HCT116 (cell line): ENCODE results near the gene RNF175. TPM values are rescaled to one million over a fixed set of nuclear protein-coding genes. Genes with fewer than 3 reads are reported as not detected.

Experiments
- ATAC-seq: fragments of 200-7000 bp; cut with Tn5 transposase; 2 replicates; pipeline ENCODE4 v1.9.1; 2020; ENCODE audit warnings: mild to moderate bottlenecking, moderate library complexity
- BruUV-seq: library from RNA; stranded (reverse); fragments of 400-500 nt; replicated peaks from 2 replicates; lab custom pipeline; 2021; lab: Mats Ljungman, UMichigan
- CTCF ChIA-PET: fragments of 300-600 bp; sonication (Branson Sonifier 250); formaldehyde crosslinking; loops from one replicate; lab custom pipeline; 2021; ENCODE audit warnings: antibody characterized with exemption; lab: Charles Lee
- POLR2A ChIA-PET: fragments of 300-600, 350-600 bp; sonication (Branson Sonifier 250); formaldehyde crosslinking; loops from one replicate; lab custom pipeline; 2021; ENCODE audit warnings: antibody characterized with exemption; lab: Charles Lee
- RAD21 ChIA-PET, 2 experiments: fragments of 300-600 bp; sonication (Branson Sonifier 250); formaldehyde crosslinking; loops; one replicate each; lab custom pipeline; 2023; ENCODE audit warnings: low total read pairs in 2 of 2; ENCODE audit not compliant: uncharacterized antibody in 2 of 2, unreplicated experiment in 2 of 2, low non-redundant PET in 1 of 2; lab: Charles Lee
- DNase-seq: peaks from one replicate; pipeline ENCODE4 v3.0.0-alpha.2; 2010; ENCODE audit warnings: low read depth, low spot score
- H2AFZ ChIP-seq: fragments of 200-600 bp; shearing (Covaris generic), sonication (generic); 2 replicates; pipeline ENCODE4 v1.6.1; 2017; ENCODE audit warnings: low read depth, mixed run types, mixed read lengths, antibody characterized with exemption, low read length; ENCODE audit not compliant: poor library complexity, severe bottlenecking
- H3K27ac ChIP-seq: 2 replicates; pipeline ENCODE4 v1.5.1; 2012; ENCODE audit warnings: low read depth, low read length
- H3K27me3 ChIP-seq: fragments of 200-600 bp; sonication (generic); 2 replicates; pipeline ENCODE4 v1.6.1; 2016; ENCODE audit warnings: mixed run types, low read length, mixed read lengths; ENCODE audit not compliant: insufficient read depth
- H3K36me3 ChIP-seq, 2 experiments: fragments of 200-500 bp in 1 of 2; fragments of 200-600 bp in 1 of 2; sonication (Bioruptor generic) in 1 of 2; sonication (generic) in 1 of 2; 2 replicates each; pipeline versions ENCODE4 v1.5.1 to v1.6.1; 2014 to 2016; ENCODE audit warnings: low read length in 2 of 2, inconsistent platforms in 1 of 2, mixed read lengths in 1 of 2, mixed run types in 1 of 2; ENCODE audit not compliant: insufficient read depth in 2 of 2, control insufficient read depth in 1 of 2
- H3K4me1 ChIP-seq, 2 experiments: fragments of 200-600 bp in 1 of 2; sonication (generic) in 1 of 2; 2 replicates each; pipeline versions ENCODE4 v1.5.1 to v1.6.1; 2012 to 2017; ENCODE audit warnings: low read length in 2 of 2, inconsistent platforms in 1 of 2, mild to moderate bottlenecking in 1 of 2, mixed read lengths in 1 of 2, mixed run types in 1 of 2, moderate library complexity in 1 of 2; ENCODE audit not compliant: insufficient read depth in 2 of 2, control insufficient read depth in 1 of 2
- H3K4me2 ChIP-seq: fragments of 200-600 bp; sonication (generic); 2 replicates; pipeline ENCODE4 v1.6.1; 2017; ENCODE audit warnings: mixed run types, low read length, mixed read lengths
- H3K4me3 ChIP-seq, 2 experiments: fragments of 200-600 bp in 1 of 2; sonication (generic) in 1 of 2; replicated peaks in 1 of 2; 2 replicates each; pipeline ENCODE4 v1.5.1; 2011 to 2016; ENCODE audit warnings: low read length in 2 of 2, control low read depth in 1 of 2, low read depth in 1 of 2, mild to moderate bottlenecking in 1 of 2, mixed read lengths in 1 of 2, mixed run types in 1 of 2
- H3K79me2 ChIP-seq: fragments of 200-600 bp; sonication (generic); 2 replicates; pipeline ENCODE4 v1.6.1; 2017; ENCODE audit warnings: mild to moderate bottlenecking, mixed run types, low read length, moderate library complexity, mixed read lengths; ENCODE audit not compliant: insufficient read depth
- H3K9ac ChIP-seq: fragments of 200-600 bp; sonication (generic); 2 replicates; pipeline ENCODE4 v1.6.1; 2016; ENCODE audit warnings: low read length, mixed read lengths
- H3K9me2 ChIP-seq: fragments of 200-600 bp; sonication (generic), shearing (Covaris generic); 2 replicates; pipeline ENCODE4 v1.6.1; 2017; ENCODE audit warnings: mixed run types, mild to moderate bottlenecking, moderate library complexity; ENCODE audit not compliant: insufficient read depth
- H3K9me3 ChIP-seq, 2 experiments: fragments of 200-500 bp in 1 of 2; fragments of 200-600 bp in 1 of 2; sonication (Bioruptor generic) in 1 of 2; sonication (generic) in 1 of 2; 2 replicates each; pipeline ENCODE4 v1.6.1; 2014 to 2017; ENCODE audit warnings: low read length in 2 of 2, mixed read lengths in 2 of 2, inconsistent platforms in 1 of 2, low read depth in 1 of 2, mild to moderate bottlenecking in 1 of 2, mixed run types in 1 of 2, moderate library complexity in 1 of 2; ENCODE audit not compliant: control insufficient read depth in 1 of 2, insufficient read depth in 1 of 2
- H4K20me1 ChIP-seq: fragments of 200-600 bp; sonication (generic), shearing (Covaris generic); 2 replicates; pipeline ENCODE4 v1.6.1; 2017; ENCODE audit warnings: mixed run types, mild to moderate bottlenecking, moderate library complexity; ENCODE audit not compliant: insufficient read depth
- CBX3 ChIP-seq: IDR thresholded peaks from 2 replicates; pipeline ENCODE4 v1.6.1; 2012; ENCODE audit warnings: low read depth
- CEBPB ChIP-seq: IDR thresholded peaks from 2 replicates; pipeline ENCODE4 v1.6.1; 2012; ENCODE audit warnings: low read depth
- CTCF ChIP-seq, 3 experiments: fragments of 200-600 bp in 1 of 3; sonication (generic) in 1 of 3; IDR thresholded peaks in 2 of 3; conservative IDR thresholded peaks in 1 of 3; 2 replicates each; pipeline ENCODE4 v1.5.1; 2012 to 2017; ENCODE audit warnings: low read depth in 2 of 3, low read length in 2 of 3, antibody characterized with exemption in 1 of 3, borderline replicate concordance in 1 of 3, control low read depth in 1 of 3, mild to moderate bottlenecking in 1 of 3, mixed read lengths in 1 of 3, mixed run types in 1 of 3, moderate library complexity in 1 of 3; ENCODE audit not compliant: insufficient read depth in 1 of 3
- EGR1 ChIP-seq: IDR thresholded peaks from 2 replicates; pipeline ENCODE4 v1.6.1; 2012; ENCODE audit warnings: low read depth
- ELF1 ChIP-seq: IDR thresholded peaks from 2 replicates; pipeline ENCODE4 v1.6.1; 2012; ENCODE audit warnings: low read depth, borderline replicate concordance
- EZH2 ChIP-seq: fragments of 200-600 bp; sonication (generic); IDR thresholded peaks from 2 replicates; pipeline ENCODE4 v1.6.1; 2017; ENCODE audit warnings: antibody characterized with exemption, mixed run types
- EZH2phosphoT487 ChIP-seq: fragments of 200-600 bp; IDR thresholded peaks from 2 replicates; pipeline ENCODE4 v1.6.1; 2018; ENCODE audit warnings: antibody characterized with exemption, borderline replicate concordance
- JUND ChIP-seq: IDR thresholded peaks from 2 replicates; pipeline ENCODE4 v1.6.1; 2012
- MAX ChIP-seq: IDR thresholded peaks from 2 replicates; pipeline ENCODE4 v1.6.1; 2012
- POLR2A ChIP-seq: IDR thresholded peaks from 2 replicates; pipeline ENCODE4 v1.7.0; 2011; ENCODE audit warnings: borderline replicate concordance; ENCODE audit not compliant: insufficient read depth, insufficient read length; ENCODE audit errors: extremely low read depth
- POLR2AphosphoS5 ChIP-seq: IDR thresholded peaks from 2 replicates; pipeline ENCODE4 v1.6.1; 2011; ENCODE audit warnings: mild to moderate bottlenecking, low read depth, low read length, moderate library complexity
- REST ChIP-seq: IDR thresholded peaks from 2 replicates; pipeline ENCODE4 v1.6.1; 2012; ENCODE audit warnings: low read depth
- SIN3A ChIP-seq: IDR thresholded peaks from 2 replicates; pipeline ENCODE4 v1.6.1; 2012; ENCODE audit warnings: low read depth
- SP1 ChIP-seq: IDR thresholded peaks from 2 replicates; pipeline ENCODE4 v1.6.1; 2012; ENCODE audit warnings: low read depth
- SRF ChIP-seq: IDR thresholded peaks from 2 replicates; pipeline ENCODE4 v1.6.1; 2012; ENCODE audit warnings: low read depth
- TCF7L2 ChIP-seq: IDR thresholded peaks from 2 replicates; pipeline ENCODE4 v1.7.0; 2011; ENCODE audit warnings: borderline replicate concordance, inconsistent platforms; ENCODE audit not compliant: insufficient read depth, insufficient read length; ENCODE audit errors: extremely low read depth
- YY1 ChIP-seq: IDR thresholded peaks from 2 replicates; pipeline ENCODE4 v1.6.1; 2011; ENCODE audit warnings: low read length, low read depth, moderate library complexity, mild to moderate bottlenecking; ENCODE audit not compliant: insufficient replicate concordance; ENCODE audit errors: extremely low read depth
- ZFX ChIP-seq: fragments of 450-650 bp; IDR thresholded peaks from 2 replicates; pipeline ENCODE4 v1.6.1; 2017
- ZNF274 ChIP-seq: fragments of 200-500 bp; sonication (Bioruptor generic); IDR thresholded peaks from 2 replicates; pipeline ENCODE4 v1.6.1; 2014; ENCODE audit warnings: mild to moderate bottlenecking, low read depth, low read length, inconsistent platforms
- intact Hi-C: fragments of 100-400 bp; cut with micrococcal nuclease; formaldehyde crosslinking; loops from 2 replicates; pipeline ENCODE4 v1.10.0; 2022
- total RNA-seq: library from RNA; stranded (reverse); gene quantifications from one replicate; pipeline ENCODE4 v1.2.1, GENCODE V29; 2021; ENCODE audit not compliant: unreplicated experiment
- TF ChIP-seq, protein P1 (sequence below): IDR thresholded peaks from 2 replicates; pipeline ENCODE4 v1.6.1; 2012

Gene RNF175
- total RNA-seq, 1 experiment from 2014 or later: not detected

DNA sequence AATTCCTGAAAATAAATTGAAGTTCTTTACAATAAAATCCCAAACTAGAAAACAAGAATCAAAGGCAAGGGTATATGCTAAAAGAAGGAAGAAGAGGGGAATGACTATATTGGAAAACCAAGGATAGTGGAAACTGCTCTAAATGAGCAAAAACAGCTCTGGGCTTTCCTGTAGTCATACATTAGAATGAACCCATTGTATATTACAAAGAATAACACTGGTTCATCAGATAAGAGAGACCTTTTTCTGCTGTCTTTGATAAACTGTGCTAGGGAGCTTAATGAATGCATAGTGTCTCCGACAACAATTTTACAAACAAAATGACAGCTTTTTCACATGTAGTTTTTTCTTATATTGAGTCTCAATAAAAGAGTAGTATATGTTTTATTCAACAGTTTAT, 49.1 kb downstream of the RNF175 start:
- H3K9ac ChIP-seq: no peak overlapping the region
- no peaks in the 10 kb centered on the region for H3K9me2 ChIP-seq
- no peaks in the 10 kb centered on the region for H4K20me1 ChIP-seq
- peaks cover 0 to 7% of the 10 kb centered on the region in 2 experiments; a peak in 2 of 4 replicates for H3K4me1 ChIP-seq
- ATAC-seq: no peak
- no peak for TF ChIP-seq EZH2phosphoT487
- no peak for TF ChIP-seq ZFX
- TF ChIP-seq SP1: no peak
- TF ChIP-seq, protein P1, sequence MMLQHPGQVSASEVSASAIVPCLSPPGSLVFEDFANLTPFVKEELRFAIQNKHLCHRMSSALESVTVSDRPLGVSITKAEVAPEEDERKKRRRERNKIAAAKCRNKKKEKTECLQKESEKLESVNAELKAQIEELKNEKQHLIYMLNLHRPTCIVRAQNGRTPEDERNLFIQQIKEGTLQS: no peak
- no peak for TF ChIP-seq YY1
- TF ChIP-seq SRF: no peak
- no peak for TF ChIP-seq REST
- TF ChIP-seq EZH2: no peak
- no peak for TF ChIP-seq CBX3
- no peak for TF ChIP-seq EGR1
- TF ChIP-seq ELF1: no peak
- no peak for TF ChIP-seq JUND
- TF ChIP-seq SIN3A: no peak
- TF ChIP-seq CTCF (IDR thresholded peaks at IDR 0.05 in 2 of 3, conservative IDR thresholded peaks at IDR 0.05 in 1 of 3; ENCODE audit: borderline replicate concordance in 1 of 3, insufficient read depth in 1 of 3, low read depth in 2 of 3, low read length in 2 of 3): no peak
- TF ChIP-seq CEBPB: no peak
- TF ChIP-seq MAX: no peak
- no peak for TF ChIP-seq TCF7L2
- no peak for TF ChIP-seq ZNF274
- no peak for TF ChIP-seq POLR2A
- no peak for TF ChIP-seq POLR2AphosphoS5
- H3K36me3 ChIP-seq: no peaks in the 10 kb centered on the region
- no peak overlapping the region for H3K27ac ChIP-seq
- POLR2A ChIA-PET: no interaction called here
- CTCF ChIA-PET: no interaction called here
- H3K79me2 ChIP-seq: no peaks in the 10 kb centered on the region
- no peak overlapping the region for H3K4me3 ChIP-seq
- RAD21 ChIA-PET: no interaction called here
- 0 out of 2 replicates have a peak, but pooled peaks cover 4% of the 10 kb centered on the region for H3K27me3 ChIP-seq
- no peaks in the 10 kb centered on the region for H3K9me3 ChIP-seq
- intact Hi-C loops: no loop called here
- no peak overlapping the region for H2AFZ ChIP-seq
- no peak for DNase-seq
- H3K4me2 ChIP-seq: no peak overlapping the region
- BruUV-seq: no TSS peak
